IPS-NIHi7 (cell line): ENCODE results near the gene NPBWR2.

Experiments used
- DNase-seq: peaks from one replicate; pipeline ENCODE4 v3.0.0; 2012; ENCODE audit warnings: mixed read lengths; ENCODE audit errors: extremely low spot score

The NPBWR2 gene

GRCh38 chr20:64057628-64058498 lies 49.5 kb downstream of the NPBWR2 start:
- peak; percentile 95 for DNase-seq

- DNase-seq, result no peak
Measured at GRCh38 chr20:64056889-64057627, 50.3 kb downstream of the NPBWR2 start.

- DNase-seq, result no peak
Measured at GRCh38 chr20:64056639-64056888, 50.8 kb downstream of the NPBWR2 start.

GRCh38 chr20:64055893-64056638 lies 51.3 kb downstream of the NPBWR2 start:
- no peak for DNase-seq

- DNase-seq, result no peak
Measured at GRCh38 chr20:64055396-64055892, 51.9 kb downstream of the NPBWR2 start.

GRCh38 chr20:64053841-64054661 lies 53.3 kb downstream of the NPBWR2 start:
- peak; percentile 63 for DNase-seq
